Body of pancreas (tissue), 4 donors: ENCODE data around the gene TSPAN18.

Source experiments
- CTCF ChIP-seq, 7 experiments: fragments of 450-650 bp in 4 of 7; fragments of 200-600 bp in 3 of 7; sonication (generic) in 3 of 7; IDR thresholded peaks; one replicate each; pipeline ENCODE4 v1.5.1; 2016 to 2019; ENCODE audit warnings: antibody characterized with exemption in 7 of 7
- POLR2A ChIP-seq, 3 donors: fragments of 450-650 bp; IDR thresholded peaks; one replicate each; pipeline ENCODE4 v1.6.1; 2016; ENCODE audit warnings: antibody characterized with exemption in 3 of 3, mild to moderate bottlenecking in 2 of 3

- no peak for TF ChIP-seq CTCF (IDR thresholded peaks at IDR 0.05)
- TF ChIP-seq POLR2A (IDR thresholded peaks at IDR 0.05): no peak
These were observed 60.3 kb downstream of the TSPAN18 start for GRCh38 chr11:44787070-44787469.
